ENCODE results near the gene PARD3. TPM values are rescaled to one million over a fixed set of nuclear protein-coding genes. Genes with fewer than 3 reads are reported as not detected.

Gene PARD3
- polyA plus RNA-seq, 3 donors, result 0.51 TPM; not detected in 2

DNA sequence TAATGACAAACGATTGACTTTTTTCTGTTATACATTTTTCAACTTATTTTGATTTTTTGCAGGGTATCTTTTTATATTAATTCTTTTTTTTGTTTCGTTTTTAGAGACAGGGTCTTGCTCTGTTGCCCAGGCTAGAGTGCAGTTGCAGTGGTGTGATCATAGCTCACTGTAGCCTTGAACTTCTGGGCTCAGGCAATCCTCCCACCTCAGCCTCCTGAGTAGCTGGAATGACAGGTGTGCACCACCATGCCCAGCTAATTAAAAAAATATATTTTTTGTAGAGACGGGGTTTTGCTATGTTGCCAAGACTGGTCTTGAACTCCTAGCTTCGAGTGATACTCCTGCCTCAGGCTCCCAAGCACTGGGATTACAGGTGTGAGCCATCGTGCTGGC, 601.3 kb downstream of the PARD3 start:
- Histone ChIP-seq H3K9me3 (replicated peaks in 1 of 2; ENCODE audit: control insufficient read depth in 1 of 2, insufficient read depth in 1 of 2, low read length in 2 of 2) (no peaks in the 10 kb centered on the region), H3K27ac (ENCODE audit: low read depth in 1 of 2, low read length in 2 of 2) (no peak overlapping the region), H3K36me3 (replicated peaks in 1 of 2; ENCODE audit: control insufficient read depth in 1 of 2, insufficient read depth in 2 of 2, low read length in 2 of 2) (no peaks in the 10 kb centered on the region), H4K20me1 (ENCODE audit: insufficient read depth, low read length) (no peaks in the 10 kb centered on the region), H3K79me2 (ENCODE audit: insufficient read depth, low read length) (no peaks in the 10 kb centered on the region), H3K4me1 (ENCODE audit: control insufficient read depth in 1 of 2, insufficient read depth in 2 of 2, low read length in 2 of 2) (no peaks in the 10 kb centered on the region), H3K27me3 (ENCODE audit: control insufficient read depth in 2 of 2, insufficient read depth in 2 of 2, low read length in 2 of 2) (no peaks in the 10 kb centered on the region), H2AFZ (ENCODE audit: insufficient read depth, low read depth, low read length, poor library complexity, severe bottlenecking) (no peak overlapping the region), H3K9ac (ENCODE audit: insufficient read depth, low read length, poor library complexity, severe bottlenecking) (no peak overlapping the region), H3K4me3 (replicated peaks in 1 of 3; ENCODE audit: low read depth in 2 of 3, low read length in 3 of 3) (no peak overlapping the region), H3K4me2 (replicated peaks; ENCODE audit: extremely low read depth, low read length, poor library complexity, severe bottlenecking) (no peak overlapping the region)
- H3K36me3 Mint-ChIP-seq, result no peaks in the 10 kb centered on the region
- no peak for DNase-seq
- TF ChIP-seq, protein P1, sequence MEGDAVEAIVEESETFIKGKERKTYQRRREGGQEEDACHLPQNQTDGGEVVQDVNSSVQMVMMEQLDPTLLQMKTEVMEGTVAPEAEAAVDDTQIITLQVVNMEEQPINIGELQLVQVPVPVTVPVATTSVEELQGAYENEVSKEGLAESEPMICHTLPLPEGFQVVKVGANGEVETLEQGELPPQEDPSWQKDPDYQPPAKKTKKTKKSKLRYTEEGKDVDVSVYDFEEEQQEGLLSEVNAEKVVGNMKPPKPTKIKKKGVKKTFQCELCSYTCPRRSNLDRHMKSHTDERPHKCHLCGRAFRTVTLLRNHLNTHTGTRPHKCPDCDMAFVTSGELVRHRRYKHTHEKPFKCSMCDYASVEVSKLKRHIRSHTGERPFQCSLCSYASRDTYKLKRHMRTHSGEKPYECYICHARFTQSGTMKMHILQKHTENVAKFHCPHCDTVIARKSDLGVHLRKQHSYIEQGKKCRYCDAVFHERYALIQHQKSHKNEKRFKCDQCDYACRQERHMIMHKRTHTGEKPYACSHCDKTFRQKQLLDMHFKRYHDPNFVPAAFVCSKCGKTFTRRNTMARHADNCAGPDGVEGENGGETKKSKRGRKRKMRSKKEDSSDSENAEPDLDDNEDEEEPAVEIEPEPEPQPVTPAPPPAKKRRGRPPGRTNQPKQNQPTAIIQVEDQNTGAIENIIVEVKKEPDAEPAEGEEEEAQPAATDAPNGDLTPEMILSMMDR (IDR thresholded peaks at IDR 0.05), result no peak
- H3K4me1 Mint-ChIP-seq, result no peaks in the 10 kb centered on the region
- intact Hi-C loops (cut with micrococcal nuclease), result no loop called here
- H3K4me3 Mint-ChIP-seq, result no peak overlapping the region
- peaks cover 0 to 2% (median 0%) of the 10 kb centered on the region in 3 donors for H3K27me3 Mint-ChIP-seq (ENCODE audit: low read depth in 3 of 3)
- no peak overlapping the region for H3K27ac Mint-ChIP-seq
- H3K9me3 Mint-ChIP-seq, result peaks cover 0 to 2% (median 0%) of the 10 kb centered on the region in 7 donors
- no CpG with 5 or more reads among the region's 5 CpGs for WGBS (ENCODE audit: insufficient coverage)

DNA sequence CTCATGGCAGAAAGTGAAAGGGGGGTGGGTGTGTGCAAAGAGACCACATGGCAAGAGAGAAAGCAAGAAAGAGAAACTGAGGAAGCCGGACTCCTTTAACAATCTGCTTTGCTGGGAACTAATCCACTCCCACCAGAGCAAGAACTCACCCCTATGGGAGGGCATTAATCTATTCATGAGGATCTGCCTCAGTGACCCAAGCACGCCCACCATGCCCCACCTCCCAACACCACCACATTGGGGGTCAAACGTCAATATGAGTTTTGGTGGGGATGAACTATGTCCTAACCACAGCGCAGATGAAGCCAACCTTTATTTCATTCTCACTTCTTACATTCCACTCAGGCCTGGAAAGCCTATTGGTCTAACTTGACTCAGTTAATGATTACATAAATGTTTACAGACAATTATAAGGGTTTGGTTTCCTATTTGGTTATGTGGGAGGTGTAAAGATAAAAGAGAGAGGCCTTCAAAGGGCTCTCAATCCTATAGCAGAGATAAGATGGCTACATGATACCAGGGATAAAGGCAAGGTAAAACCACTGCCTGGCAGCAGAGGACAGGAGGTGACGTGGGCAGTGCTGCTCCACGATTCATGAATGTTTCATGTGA, 601.8 kb downstream of the PARD3 start:
- peaks cover 0 to 2% (median 0%) of the 10 kb centered on the region in 7 donors for H3K9me3 Mint-ChIP-seq
- Histone ChIP-seq H3K27ac (ENCODE audit: low read depth in 1 of 2, low read length in 2 of 2) (no peak overlapping the region), H3K4me1 (ENCODE audit: control insufficient read depth in 1 of 2, insufficient read depth in 2 of 2, low read length in 2 of 2) (no peaks in the 10 kb centered on the region), H3K27me3 (ENCODE audit: control insufficient read depth in 2 of 2, insufficient read depth in 2 of 2, low read length in 2 of 2) (no peaks in the 10 kb centered on the region), H3K36me3 (replicated peaks in 1 of 2; ENCODE audit: control insufficient read depth in 1 of 2, insufficient read depth in 2 of 2, low read length in 2 of 2) (no peaks in the 10 kb centered on the region), H2AFZ (ENCODE audit: insufficient read depth, low read depth, low read length, poor library complexity, severe bottlenecking) (no peak overlapping the region), H3K79me2 (ENCODE audit: insufficient read depth, low read length) (no peaks in the 10 kb centered on the region), H3K4me3 (replicated peaks in 1 of 3; ENCODE audit: low read depth in 2 of 3, low read length in 3 of 3) (no peak overlapping the region), H3K9ac (ENCODE audit: insufficient read depth, low read length, poor library complexity, severe bottlenecking) (no peak overlapping the region), H3K4me2 (replicated peaks; ENCODE audit: extremely low read depth, low read length, poor library complexity, severe bottlenecking) (no peak overlapping the region), H3K9me3 (replicated peaks in 1 of 2; ENCODE audit: control insufficient read depth in 1 of 2, insufficient read depth in 1 of 2, low read length in 2 of 2) (no peaks in the 10 kb centered on the region), H4K20me1 (ENCODE audit: insufficient read depth, low read length) (no peaks in the 10 kb centered on the region)
- TF ChIP-seq, protein P1 (IDR thresholded peaks at IDR 0.05), result no peak
- intact Hi-C loops (cut with micrococcal nuclease), result no loop called here
- no peak overlapping the region for H3K4me3 Mint-ChIP-seq
- H3K27me3 Mint-ChIP-seq (ENCODE audit: low read depth in 3 of 3), result peaks cover 0 to 2% (median 0%) of the 10 kb centered on the region in 3 donors
- no peaks in the 10 kb centered on the region for H3K36me3 Mint-ChIP-seq
- no peak overlapping the region for H3K27ac Mint-ChIP-seq
- H3K4me1 Mint-ChIP-seq, result no peaks in the 10 kb centered on the region
- no peak for DNase-seq
- WGBS (ENCODE audit: insufficient coverage), result no CpG with 5 or more reads among the region's 6 CpGs

Measured in CD14-positive monocyte (primary cell).